ENCODE data around the gene REST. TPM values are rescaled to one million over a fixed set of nuclear protein-coding genes. Genes with fewer than 3 reads are reported as not detected.
"Not testable (repeated sequence)": the region's sequence is repeated elsewhere in the genome, so short reads cannot be mapped to it uniquely, and the experiment has no call there.

REST gene
- total RNA-seq, 1 donor = 42.1 TPM

DNA sequence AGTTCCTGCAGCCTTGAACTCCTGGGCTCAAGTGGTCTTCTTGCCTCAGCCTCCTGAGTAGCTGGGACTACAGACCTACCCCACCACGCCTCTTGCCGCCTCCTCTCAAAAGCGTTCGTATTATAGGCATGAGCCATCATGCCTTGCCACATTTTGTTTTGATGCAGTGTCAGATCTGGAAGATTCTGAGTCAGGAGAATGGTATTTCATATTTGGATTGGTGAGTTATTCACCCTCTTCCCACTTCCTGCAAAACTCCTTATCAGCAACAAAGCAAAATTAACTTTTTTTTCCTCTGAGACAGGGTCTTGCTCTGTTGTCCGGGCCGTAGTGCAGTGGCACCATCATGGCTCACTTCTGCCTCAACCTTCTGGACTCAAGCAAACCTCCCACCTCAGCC lies 29.6 kb downstream of the REST start:
- peak; percentile 77 for DNase-seq (ENCODE audit: low read depth)
- H3K4me3 ChIP-seq (ENCODE audit: low read depth, low read length) = no peak overlapping the region
- TF ChIP-seq, protein P1, sequence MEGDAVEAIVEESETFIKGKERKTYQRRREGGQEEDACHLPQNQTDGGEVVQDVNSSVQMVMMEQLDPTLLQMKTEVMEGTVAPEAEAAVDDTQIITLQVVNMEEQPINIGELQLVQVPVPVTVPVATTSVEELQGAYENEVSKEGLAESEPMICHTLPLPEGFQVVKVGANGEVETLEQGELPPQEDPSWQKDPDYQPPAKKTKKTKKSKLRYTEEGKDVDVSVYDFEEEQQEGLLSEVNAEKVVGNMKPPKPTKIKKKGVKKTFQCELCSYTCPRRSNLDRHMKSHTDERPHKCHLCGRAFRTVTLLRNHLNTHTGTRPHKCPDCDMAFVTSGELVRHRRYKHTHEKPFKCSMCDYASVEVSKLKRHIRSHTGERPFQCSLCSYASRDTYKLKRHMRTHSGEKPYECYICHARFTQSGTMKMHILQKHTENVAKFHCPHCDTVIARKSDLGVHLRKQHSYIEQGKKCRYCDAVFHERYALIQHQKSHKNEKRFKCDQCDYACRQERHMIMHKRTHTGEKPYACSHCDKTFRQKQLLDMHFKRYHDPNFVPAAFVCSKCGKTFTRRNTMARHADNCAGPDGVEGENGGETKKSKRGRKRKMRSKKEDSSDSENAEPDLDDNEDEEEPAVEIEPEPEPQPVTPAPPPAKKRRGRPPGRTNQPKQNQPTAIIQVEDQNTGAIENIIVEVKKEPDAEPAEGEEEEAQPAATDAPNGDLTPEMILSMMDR (IDR thresholded peaks at IDR 0.05; ENCODE audit: insufficient read depth, low read length) = no peak

GRCh38 chr4:56939826-56940225 lies 32.1 kb downstream of the REST start:
- H3K4me3 ChIP-seq (ENCODE audit: low read depth, low read length); DNase-seq (ENCODE audit: low read depth): not testable (repeated sequence)

- no peak overlapping the region for H3K4me3 ChIP-seq (ENCODE audit: low read depth, low read length)
- TF ChIP-seq, protein P1 (IDR thresholded peaks at IDR 0.05; ENCODE audit: insufficient read depth, low read length) = no peak
- DNase-seq (ENCODE audit: low read depth) = no peak
Measured at GRCh38 chr4:56940403-56940802, 32.7 kb downstream of the REST start.

GRCh38 chr4:56940971-56941370 lies 33.3 kb downstream of the REST start:
- TF ChIP-seq, protein P1 (IDR thresholded peaks at IDR 0.05; ENCODE audit: insufficient read depth, low read length) = no peak
- DNase-seq (ENCODE audit: low read depth) = no peak
- no peak overlapping the region for H3K4me3 ChIP-seq (ENCODE audit: low read depth, low read length)

DNA sequence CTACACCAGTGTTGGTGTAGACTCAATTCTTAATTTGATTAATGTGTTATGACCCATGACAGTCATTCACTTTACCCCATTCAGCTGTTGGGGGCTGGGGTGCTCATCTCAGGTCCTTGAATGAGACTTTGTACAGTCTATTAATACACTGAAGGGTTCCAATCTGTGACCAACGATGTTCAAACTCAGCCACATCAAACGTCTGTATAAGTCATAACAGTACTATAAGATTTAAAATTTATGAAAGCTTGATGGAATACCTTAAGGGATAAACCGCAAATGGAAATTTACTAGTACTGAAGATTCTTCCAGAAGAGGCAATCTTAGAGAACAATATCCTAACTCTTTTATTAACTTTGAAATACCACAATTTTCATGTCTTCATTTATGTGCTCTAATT lies 33.7 kb downstream of the REST start:
- no peak for DNase-seq (ENCODE audit: low read depth)
- no peak overlapping the region for H3K4me3 ChIP-seq (ENCODE audit: low read depth, low read length)
- TF ChIP-seq, protein P1 (IDR thresholded peaks at IDR 0.05; ENCODE audit: insufficient read depth, low read length) = no peak

DNA sequence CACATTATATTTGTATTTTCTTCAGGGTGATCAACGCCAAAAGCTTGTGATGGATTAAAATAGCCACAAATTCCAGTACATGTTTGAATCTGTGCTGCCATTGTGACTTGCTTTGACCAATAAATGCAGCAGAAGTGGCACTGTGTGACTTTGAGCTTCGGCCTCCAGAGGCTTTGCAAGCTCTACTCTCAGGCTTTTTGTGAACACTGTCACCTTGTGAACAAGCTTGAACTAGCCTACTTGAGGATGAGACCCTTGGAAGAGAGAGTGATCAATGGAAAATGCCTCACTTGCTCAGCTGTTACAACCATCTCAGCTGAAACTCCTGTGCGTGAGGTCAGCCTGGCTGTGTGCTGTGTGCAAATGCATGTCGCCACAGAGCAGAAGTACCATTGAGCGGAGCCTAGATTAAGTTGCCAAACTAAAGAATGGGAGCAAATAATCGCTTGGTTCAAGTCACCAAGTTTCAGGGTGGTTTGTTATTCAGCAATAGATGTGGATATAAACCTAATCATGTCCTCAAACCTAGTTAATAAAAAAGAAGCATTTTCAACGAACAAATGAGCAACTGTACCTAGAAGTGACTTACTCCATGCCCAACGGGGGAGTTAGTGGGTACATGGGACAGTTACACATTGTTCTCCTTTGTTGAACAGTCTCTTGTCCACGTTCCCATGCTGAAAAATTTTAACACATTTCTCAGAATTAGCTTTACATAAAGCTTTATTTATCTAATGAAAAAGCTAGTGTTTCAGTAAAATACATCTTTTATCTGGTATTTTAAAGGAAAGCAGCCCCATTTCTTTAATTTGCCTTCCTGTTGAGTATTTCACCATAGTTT lies 46.2 kb downstream of the REST start:
- H3K4me3 ChIP-seq (ENCODE audit: low read depth, low read length) = no peak overlapping the region
- no peak for DNase-seq (ENCODE audit: low read depth)
- TF ChIP-seq, protein P1 (IDR thresholded peaks at IDR 0.05; ENCODE audit: insufficient read depth, low read length) = no peak

GRCh38 chr4:56958111-56958517 lies 50.4 kb downstream of the REST start:
- peak; percentile 99 for DNase-seq (ENCODE audit: low read depth)
- TF ChIP-seq, protein P1 (IDR thresholded peaks at IDR 0.05; ENCODE audit: insufficient read depth, low read length) = no peak
- peak overlapping the region; percentile 23 for H3K4me3 ChIP-seq (ENCODE audit: low read depth, low read length)
